ENCODE results near the gene TENM3.

Gene TENM3

DNA sequence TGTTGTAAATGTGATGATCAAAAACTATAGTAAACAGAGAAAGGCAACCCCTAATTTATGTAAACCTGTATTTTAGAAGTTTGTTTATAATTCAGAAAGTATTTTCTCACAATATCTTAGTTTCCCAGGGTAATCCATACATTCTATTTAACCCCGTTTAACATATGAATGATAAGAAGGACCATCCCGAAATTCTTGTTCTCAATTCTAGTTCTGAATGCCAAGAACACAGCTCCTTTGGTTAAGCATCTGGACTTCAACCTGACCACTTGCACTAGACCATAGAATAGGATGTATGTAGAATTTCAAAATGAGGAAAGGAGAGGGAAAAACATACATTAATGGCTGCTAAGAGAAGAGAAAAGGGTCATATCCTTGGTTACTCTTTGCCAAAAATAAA, 227.0 kb downstream of the TENM3 start:
- no peak overlapping the region for H3K9ac ChIP-seq (ENCODE audit: insufficient read length)
- TF ChIP-seq EZH2 (IDR thresholded peaks at IDR 0.05) (no peak), FOXP2 (optimal IDR thresholded peaks at IDR 0.05; ENCODE audit: control extremely low read depth, extremely low read length, insufficient read depth) (no peak), POLR2AphosphoS5 (IDR thresholded peaks at IDR 0.05; ENCODE audit: borderline replicate concordance, low read depth, low read length) (no peak)
- DNase-seq (ENCODE audit: low read depth, low spot score), result no peak
- H3K9me3 ChIP-seq (ENCODE audit: low read depth, low read length), result no peaks in the 10 kb centered on the region
- H3K36me3 ChIP-seq (ENCODE audit: insufficient read depth, low read length), result no peaks in the 10 kb centered on the region
- no peak overlapping the region for H3K4me3 ChIP-seq
- no peak overlapping the region for H3K27ac ChIP-seq

DNA sequence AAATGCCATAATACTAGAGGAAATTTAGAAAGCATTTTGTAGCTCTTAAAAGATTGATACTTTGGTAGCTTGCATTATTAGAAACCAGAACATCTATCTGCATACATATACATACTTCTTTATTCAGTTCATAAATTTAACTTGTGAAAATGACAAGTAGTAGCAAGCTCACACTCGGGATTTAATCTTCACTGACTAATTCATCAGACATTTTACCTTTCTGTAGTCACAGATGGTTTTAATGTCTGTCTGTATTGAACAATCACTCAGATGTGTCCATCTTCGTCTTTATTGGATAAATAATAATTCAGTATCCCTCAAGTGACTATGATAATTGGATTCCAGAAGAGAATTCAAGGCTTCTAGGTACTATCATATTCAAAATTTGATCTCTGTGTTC, 232.3 kb downstream of the TENM3 start:
- TF ChIP-seq POLR2AphosphoS5 (IDR thresholded peaks at IDR 0.05; ENCODE audit: borderline replicate concordance, low read depth, low read length) (no peak), FOXP2 (optimal IDR thresholded peaks at IDR 0.05; ENCODE audit: control extremely low read depth, extremely low read length, insufficient read depth) (no peak), EZH2 (IDR thresholded peaks at IDR 0.05) (no peak)
- Histone ChIP-seq H3K9ac (ENCODE audit: insufficient read length) (no peak overlapping the region), H3K9me3 (ENCODE audit: low read depth, low read length) (no peaks in the 10 kb centered on the region), H3K36me3 (ENCODE audit: insufficient read depth, low read length) (no peaks in the 10 kb centered on the region), H3K27ac (no peak overlapping the region), H3K4me3 (no peak overlapping the region)
- DNase-seq (ENCODE audit: low read depth, low spot score), result no peak

DNA sequence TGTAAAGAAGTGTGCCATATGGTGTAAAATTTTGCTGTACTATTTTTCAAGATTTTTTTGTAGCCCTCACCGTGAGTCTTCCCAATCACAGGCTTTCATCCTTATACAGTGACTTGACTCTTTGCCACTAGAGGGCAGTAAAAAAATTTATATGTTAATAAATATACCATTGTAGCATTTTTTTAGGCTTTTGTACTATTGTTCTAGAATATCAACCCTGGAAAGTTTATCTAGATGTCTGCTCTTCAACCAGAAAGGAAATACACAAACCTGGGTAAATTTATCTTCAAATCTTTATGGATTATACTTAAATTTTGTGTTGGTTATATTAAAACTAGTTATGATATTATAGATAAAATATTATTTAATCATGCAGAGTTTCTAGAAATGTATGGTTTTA, 235.3 kb downstream of the TENM3 start:
- Histone ChIP-seq H3K9ac (ENCODE audit: insufficient read length) (no peak overlapping the region), H3K4me3 (no peak overlapping the region), H3K9me3 (ENCODE audit: low read depth, low read length) (no peaks in the 10 kb centered on the region), H3K27ac (no peak overlapping the region), H3K36me3 (ENCODE audit: insufficient read depth, low read length) (no peaks in the 10 kb centered on the region)
- DNase-seq (ENCODE audit: low read depth, low spot score), result peak; percentile 6
- no peak for TF ChIP-seq EZH2 (IDR thresholded peaks at IDR 0.05)
- TF ChIP-seq FOXP2 (optimal IDR thresholded peaks at IDR 0.05; ENCODE audit: control extremely low read depth, extremely low read length, insufficient read depth), result no peak
- TF ChIP-seq POLR2AphosphoS5 (IDR thresholded peaks at IDR 0.05; ENCODE audit: borderline replicate concordance, low read depth, low read length), result no peak

DNA sequence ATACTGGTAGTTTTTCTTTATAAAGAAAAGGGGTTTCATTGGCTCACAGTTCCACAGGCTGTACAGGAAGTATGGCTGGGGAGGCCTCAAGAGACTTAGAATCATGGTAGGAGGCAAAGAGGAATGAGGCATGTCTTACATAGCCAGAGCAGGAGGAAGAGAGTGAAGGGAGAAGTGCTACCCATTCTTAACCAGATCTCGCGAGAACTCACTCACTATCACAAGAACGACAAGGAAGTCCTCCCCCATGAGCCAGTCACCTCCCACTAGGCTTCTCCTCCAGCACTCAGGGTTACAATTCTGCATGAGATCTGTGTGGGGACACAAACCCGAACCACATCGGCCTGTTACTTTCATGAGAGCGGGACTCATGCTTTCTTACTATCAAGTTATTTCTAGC, 240.5 kb downstream of the TENM3 start:
- TF ChIP-seq FOXP2 (optimal IDR thresholded peaks at IDR 0.05; ENCODE audit: control extremely low read depth, extremely low read length, insufficient read depth) (no peak), POLR2AphosphoS5 (IDR thresholded peaks at IDR 0.05; ENCODE audit: borderline replicate concordance, low read depth, low read length) (no peak), EZH2 (IDR thresholded peaks at IDR 0.05) (no peak)
- H3K36me3 ChIP-seq (ENCODE audit: insufficient read depth, low read length), result no peaks in the 10 kb centered on the region
- no peak overlapping the region for H3K27ac ChIP-seq
- DNase-seq (ENCODE audit: low read depth, low spot score), result no peak
- no peak overlapping the region for H3K9ac ChIP-seq (ENCODE audit: insufficient read length)
- H3K9me3 ChIP-seq (ENCODE audit: low read depth, low read length), result no peaks in the 10 kb centered on the region
- no peak overlapping the region for H3K4me3 ChIP-seq

DNA sequence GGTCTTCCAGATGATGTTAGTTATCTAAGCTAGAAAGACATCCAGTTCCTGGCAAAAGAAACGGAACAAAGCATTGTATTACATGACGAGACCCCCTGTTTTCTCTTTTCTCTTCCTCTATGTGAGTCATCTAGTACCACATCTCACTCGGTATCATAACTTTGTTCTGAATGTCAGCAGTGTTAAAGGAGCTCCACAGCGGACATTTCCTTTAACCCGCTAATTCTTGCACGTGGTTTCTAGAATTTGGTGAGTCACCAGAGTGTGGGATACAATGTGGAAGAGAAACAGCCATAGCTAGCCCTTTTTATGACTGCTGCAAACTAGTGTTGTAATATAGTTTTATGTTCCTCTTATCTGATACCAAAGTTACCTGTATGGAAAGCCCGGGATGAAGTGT, 243.7 kb downstream of the TENM3 start:
- Histone ChIP-seq H3K9ac (ENCODE audit: insufficient read length) (no peak overlapping the region), H3K4me3 (no peak overlapping the region), H3K27ac (no peak overlapping the region), H3K9me3 (ENCODE audit: low read depth, low read length) (no peaks in the 10 kb centered on the region), H3K36me3 (ENCODE audit: insufficient read depth, low read length) (no peaks in the 10 kb centered on the region)
- TF ChIP-seq FOXP2 (optimal IDR thresholded peaks at IDR 0.05; ENCODE audit: control extremely low read depth, extremely low read length, insufficient read depth) (no peak), EZH2 (IDR thresholded peaks at IDR 0.05) (no peak)
- no peak for DNase-seq (ENCODE audit: low read depth, low spot score)

DNA sequence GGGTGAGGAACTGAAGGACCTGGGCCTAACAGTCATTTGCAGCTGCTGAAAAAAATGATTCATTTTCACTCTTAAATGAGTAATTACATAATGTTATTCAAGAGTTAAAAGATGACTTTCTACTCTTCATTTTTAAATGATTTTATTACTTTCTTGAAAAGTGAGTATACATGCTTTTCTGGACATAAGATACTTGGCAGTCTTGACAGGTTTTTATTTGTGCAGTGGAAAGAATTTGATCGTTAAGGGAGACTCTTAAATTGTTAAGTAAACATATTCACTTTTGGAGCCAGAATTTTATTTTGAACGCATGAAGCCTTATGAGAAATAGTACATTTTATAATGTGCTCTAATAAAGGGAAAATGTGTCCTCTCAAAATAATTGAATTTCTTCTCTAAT, 245.7 kb downstream of the TENM3 start:
- TF ChIP-seq EZH2 (IDR thresholded peaks at IDR 0.05) (no peak), POLR2AphosphoS5 (IDR thresholded peaks at IDR 0.05; ENCODE audit: borderline replicate concordance, low read depth, low read length) (no peak)
- no peaks in the 10 kb centered on the region for H3K36me3 ChIP-seq (ENCODE audit: insufficient read depth, low read length)
- no peak overlapping the region for H3K4me3 ChIP-seq
- no peak for DNase-seq (ENCODE audit: low read depth, low spot score)
- H3K9ac ChIP-seq (ENCODE audit: insufficient read length), result no peak overlapping the region
- no peaks in the 10 kb centered on the region for H3K9me3 ChIP-seq (ENCODE audit: low read depth, low read length)
- no peak overlapping the region for H3K27ac ChIP-seq

DNA sequence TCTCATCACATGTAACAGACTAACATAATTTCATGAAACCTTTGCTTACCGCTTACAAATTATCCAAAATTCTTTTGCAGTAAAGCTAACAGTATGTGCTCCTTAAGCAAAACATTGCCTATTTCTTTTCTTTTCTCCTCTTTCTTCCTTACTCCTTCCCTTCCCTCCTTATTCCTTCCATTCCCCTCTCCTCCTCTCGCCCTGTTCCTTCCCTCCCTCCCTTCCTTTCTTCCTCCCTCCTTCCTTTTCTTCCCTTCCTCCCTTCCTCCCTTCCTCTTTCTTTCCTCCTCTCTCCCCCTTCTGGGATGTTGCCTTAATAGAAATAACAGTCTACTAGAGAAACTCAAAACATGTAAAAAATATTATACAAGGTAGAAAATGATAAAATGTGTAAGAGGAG, 246.4 kb downstream of the TENM3 start:
- Histone ChIP-seq H3K9me3 (ENCODE audit: low read depth, low read length) (no peaks in the 10 kb centered on the region), H3K36me3 (ENCODE audit: insufficient read depth, low read length) (no peaks in the 10 kb centered on the region), H3K9ac (ENCODE audit: insufficient read length) (no peak overlapping the region), H3K4me3 (no peak overlapping the region), H3K27ac (no peak overlapping the region)
- no peak for TF ChIP-seq FOXP2 (optimal IDR thresholded peaks at IDR 0.05; ENCODE audit: control extremely low read depth, extremely low read length, insufficient read depth)
- no peak for TF ChIP-seq POLR2AphosphoS5 (IDR thresholded peaks at IDR 0.05; ENCODE audit: borderline replicate concordance, low read depth, low read length)
- TF ChIP-seq EZH2 (IDR thresholded peaks at IDR 0.05), result no peak
- no peak for DNase-seq (ENCODE audit: low read depth, low spot score)

DNA sequence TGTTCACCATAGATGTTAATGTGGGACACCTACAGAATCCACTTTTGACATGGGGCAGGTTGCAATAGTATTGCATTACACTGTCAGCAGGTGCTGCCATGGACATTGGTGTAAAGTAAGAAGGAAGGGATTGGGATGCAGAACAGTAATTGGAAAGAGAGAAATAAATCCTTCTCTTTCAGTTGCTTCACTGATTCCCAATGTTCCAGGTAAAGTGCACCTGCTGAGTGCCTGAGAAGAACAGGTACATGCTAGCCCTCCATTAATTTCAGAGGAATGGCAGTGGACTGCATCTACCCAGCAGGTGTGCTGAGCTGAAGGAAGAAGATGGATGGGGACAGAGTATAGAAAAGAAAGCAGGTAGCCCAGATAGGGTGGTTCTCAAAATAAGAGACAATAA, 248.5 kb downstream of the TENM3 start:
- H3K9ac ChIP-seq (ENCODE audit: insufficient read length), result no peak overlapping the region
- H3K27ac ChIP-seq, result no peak overlapping the region
- no peak for TF ChIP-seq EZH2 (IDR thresholded peaks at IDR 0.05)
- DNase-seq (ENCODE audit: low read depth, low spot score), result no peak
- H3K4me3 ChIP-seq, result no peak overlapping the region
- no peaks in the 10 kb centered on the region for H3K9me3 ChIP-seq (ENCODE audit: low read depth, low read length)
- no peaks in the 10 kb centered on the region for H3K36me3 ChIP-seq (ENCODE audit: insufficient read depth, low read length)

DNA sequence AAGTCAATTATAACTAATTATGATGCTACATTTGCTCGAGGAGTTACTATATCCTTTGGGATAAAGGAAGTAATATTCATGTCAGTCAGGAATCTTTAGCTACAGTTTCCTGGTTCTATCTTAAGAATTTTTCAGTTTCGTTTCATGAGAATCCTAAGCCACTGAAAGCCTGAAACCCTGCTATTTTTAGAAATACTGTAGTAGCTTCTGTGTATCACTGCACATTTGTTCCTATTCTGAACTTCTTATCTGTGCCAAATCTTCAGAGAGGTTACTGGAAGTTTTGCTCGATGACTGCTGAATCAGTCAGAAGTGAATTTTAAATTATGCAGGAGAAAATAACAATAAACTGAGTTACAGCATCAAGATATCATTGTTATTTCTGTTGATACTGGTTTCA, 249.2 kb downstream of the TENM3 start:
- TF ChIP-seq FOXP2 (optimal IDR thresholded peaks at IDR 0.05; ENCODE audit: control extremely low read depth, extremely low read length, insufficient read depth), result no peak
- no peak for TF ChIP-seq POLR2AphosphoS5 (IDR thresholded peaks at IDR 0.05; ENCODE audit: borderline replicate concordance, low read depth, low read length)
- TF ChIP-seq EZH2 (IDR thresholded peaks at IDR 0.05), result no peak
- Histone ChIP-seq H3K4me3 (no peak overlapping the region), H3K9ac (ENCODE audit: insufficient read length) (no peak overlapping the region), H3K9me3 (ENCODE audit: low read depth, low read length) (no peaks in the 10 kb centered on the region), H3K36me3 (ENCODE audit: insufficient read depth, low read length) (no peaks in the 10 kb centered on the region), H3K27ac (no peak overlapping the region)
- DNase-seq (ENCODE audit: low read depth, low spot score), result no peak
